ENCODE data around the gene PRKRIP1.

- TF ChIP-seq, protein P1, sequence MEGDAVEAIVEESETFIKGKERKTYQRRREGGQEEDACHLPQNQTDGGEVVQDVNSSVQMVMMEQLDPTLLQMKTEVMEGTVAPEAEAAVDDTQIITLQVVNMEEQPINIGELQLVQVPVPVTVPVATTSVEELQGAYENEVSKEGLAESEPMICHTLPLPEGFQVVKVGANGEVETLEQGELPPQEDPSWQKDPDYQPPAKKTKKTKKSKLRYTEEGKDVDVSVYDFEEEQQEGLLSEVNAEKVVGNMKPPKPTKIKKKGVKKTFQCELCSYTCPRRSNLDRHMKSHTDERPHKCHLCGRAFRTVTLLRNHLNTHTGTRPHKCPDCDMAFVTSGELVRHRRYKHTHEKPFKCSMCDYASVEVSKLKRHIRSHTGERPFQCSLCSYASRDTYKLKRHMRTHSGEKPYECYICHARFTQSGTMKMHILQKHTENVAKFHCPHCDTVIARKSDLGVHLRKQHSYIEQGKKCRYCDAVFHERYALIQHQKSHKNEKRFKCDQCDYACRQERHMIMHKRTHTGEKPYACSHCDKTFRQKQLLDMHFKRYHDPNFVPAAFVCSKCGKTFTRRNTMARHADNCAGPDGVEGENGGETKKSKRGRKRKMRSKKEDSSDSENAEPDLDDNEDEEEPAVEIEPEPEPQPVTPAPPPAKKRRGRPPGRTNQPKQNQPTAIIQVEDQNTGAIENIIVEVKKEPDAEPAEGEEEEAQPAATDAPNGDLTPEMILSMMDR (conservative IDR thresholded peaks at IDR 0.05 in 1 of 2, IDR thresholded peaks at IDR 0.05 in 1 of 2; ENCODE audit: low read depth in 1 of 2, low read length in 2 of 2) = no peak
- no peak for TF ChIP-seq EZH2 (IDR thresholded peaks at IDR 0.05; ENCODE audit: low read length, missing control alignments)
These were observed 14.0 kb downstream of the PRKRIP1 start for GRCh38 chr7:102410123-102410522.
